ENCODE data around the gene PPM1H.

The PPM1H gene

DNA sequence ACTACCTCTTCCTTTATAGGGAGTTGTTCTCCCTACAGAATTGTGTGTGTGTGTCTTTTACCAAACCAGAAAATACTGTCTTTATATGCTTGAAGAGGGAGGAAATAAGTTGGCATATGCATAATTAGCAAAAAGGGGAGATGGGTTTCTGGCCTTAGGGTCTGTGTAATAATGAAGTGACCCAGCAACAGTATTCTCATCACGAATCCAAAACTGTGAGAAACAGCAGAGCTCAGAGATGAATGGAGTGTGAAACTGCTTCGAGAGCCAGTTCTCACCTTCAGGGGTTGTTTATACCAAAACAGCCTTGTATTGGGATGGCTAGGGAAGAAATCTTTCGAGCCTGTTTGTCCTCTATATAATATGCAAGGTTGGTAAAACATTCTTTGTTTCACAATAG lies 240.8 kb downstream of the PPM1H start:
- ChIA-PET CTCF (interaction anchor here (1.3 to 2.8 kb wide), 4 partner anchors 8 to 18 kb away, joined by 3 to 8 read pairs (median 7); no protein-coding TSS in a partner anchor), POLR2A (no interaction called here)
- TF ChIP-seq, protein P1, sequence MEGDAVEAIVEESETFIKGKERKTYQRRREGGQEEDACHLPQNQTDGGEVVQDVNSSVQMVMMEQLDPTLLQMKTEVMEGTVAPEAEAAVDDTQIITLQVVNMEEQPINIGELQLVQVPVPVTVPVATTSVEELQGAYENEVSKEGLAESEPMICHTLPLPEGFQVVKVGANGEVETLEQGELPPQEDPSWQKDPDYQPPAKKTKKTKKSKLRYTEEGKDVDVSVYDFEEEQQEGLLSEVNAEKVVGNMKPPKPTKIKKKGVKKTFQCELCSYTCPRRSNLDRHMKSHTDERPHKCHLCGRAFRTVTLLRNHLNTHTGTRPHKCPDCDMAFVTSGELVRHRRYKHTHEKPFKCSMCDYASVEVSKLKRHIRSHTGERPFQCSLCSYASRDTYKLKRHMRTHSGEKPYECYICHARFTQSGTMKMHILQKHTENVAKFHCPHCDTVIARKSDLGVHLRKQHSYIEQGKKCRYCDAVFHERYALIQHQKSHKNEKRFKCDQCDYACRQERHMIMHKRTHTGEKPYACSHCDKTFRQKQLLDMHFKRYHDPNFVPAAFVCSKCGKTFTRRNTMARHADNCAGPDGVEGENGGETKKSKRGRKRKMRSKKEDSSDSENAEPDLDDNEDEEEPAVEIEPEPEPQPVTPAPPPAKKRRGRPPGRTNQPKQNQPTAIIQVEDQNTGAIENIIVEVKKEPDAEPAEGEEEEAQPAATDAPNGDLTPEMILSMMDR (IDR thresholded peaks at IDR 0.05; ENCODE audit: control extremely low read depth, extremely low read depth, low read depth, missing control alignments) = no peak
- DNase-seq (ENCODE audit: extremely low spot score) = no peak

DNA sequence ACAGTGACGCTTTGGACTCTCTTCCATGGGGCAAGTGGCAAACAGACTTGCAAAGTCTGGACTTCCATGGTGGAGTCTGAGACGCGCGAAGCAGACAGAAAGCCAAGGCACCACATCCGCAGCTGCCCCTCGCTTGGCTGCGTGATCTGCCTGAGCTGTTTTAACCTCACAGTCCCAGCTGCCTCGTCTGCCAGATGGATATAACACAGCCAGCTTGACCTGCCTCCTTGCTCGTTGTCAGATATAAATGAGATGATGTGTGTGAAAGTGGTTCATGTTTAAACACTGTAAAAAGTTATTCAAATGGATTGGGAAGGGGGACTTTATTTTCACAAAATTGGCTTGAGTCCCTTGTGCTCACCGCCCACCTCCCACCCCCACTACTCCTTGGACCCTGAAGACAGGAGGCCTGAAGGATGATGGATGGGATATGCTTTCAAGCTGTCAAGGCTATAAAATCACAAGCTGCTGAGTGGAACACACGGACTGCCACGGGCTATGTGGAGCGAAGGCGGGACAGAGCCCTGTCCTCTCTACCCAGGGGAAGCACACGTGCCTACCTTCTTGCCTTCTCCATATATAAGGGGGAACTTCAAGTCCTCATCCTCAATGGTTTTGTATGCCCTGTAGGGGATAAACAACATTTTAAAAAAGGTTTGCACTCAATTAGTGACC lies 241.4 kb downstream of the PPM1H start:
- TF ChIP-seq, protein P1 (IDR thresholded peaks at IDR 0.05; ENCODE audit: control extremely low read depth, extremely low read depth, low read depth, missing control alignments) = no peak
- POLR2A ChIA-PET = no interaction called here
- CTCF ChIA-PET = interaction anchor here (1.1 to 2.8 kb wide), 5 partner anchors 8 to 112 kb away, joined by 3 to 8 read pairs (median 7); no protein-coding TSS in a partner anchor
- no peak for DNase-seq (ENCODE audit: extremely low spot score)

DNA sequence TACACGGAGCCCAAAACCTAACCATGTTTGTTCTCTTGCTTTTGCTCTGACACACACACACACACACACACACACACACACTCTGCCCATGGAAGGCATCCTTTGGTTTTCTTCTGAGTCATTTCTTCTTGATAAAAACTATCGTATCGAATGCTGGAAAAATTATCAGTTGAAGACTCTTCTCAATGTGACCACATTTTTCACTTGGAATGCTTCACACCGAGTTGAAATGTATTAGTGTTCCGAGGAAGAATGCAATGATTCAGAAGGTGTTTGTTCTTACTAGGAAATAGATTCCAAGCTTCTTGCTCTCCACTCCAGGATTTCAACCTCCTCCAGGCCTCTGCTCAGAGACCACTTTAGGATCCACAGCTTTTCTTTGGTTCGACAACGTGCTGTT lies 242.1 kb downstream of the PPM1H start:
- TF ChIP-seq, protein P1 (IDR thresholded peaks at IDR 0.05; ENCODE audit: control extremely low read depth, extremely low read depth, low read depth, missing control alignments) = no peak
- CTCF ChIA-PET = interaction anchor here (1.1 kb wide), 1 partner anchor 111 kb away, joined by 3 read pairs; no protein-coding TSS in a partner anchor
- POLR2A ChIA-PET = no interaction called here
- no peak for DNase-seq (ENCODE audit: extremely low spot score)

DNA sequence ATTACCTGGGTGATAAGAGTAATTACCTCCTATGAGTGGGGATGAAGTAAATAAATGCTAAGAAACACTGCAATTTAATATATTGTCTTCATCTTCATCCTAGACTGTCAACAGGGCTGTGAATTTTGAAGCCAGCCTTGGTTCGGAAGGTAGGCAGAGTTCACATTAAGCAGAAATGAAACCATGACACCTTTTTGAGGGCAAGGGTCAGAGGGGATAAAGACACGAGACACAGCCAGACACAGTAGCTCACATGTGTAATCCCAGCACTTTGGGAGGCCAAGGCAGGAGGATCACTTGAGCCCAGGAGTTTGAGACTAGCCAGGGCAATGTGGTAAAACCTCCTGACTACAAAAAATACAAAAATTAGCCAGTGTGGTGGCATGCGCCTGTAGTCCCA lies 243.6 kb downstream of the PPM1H start:
- TF ChIP-seq, protein P1 (IDR thresholded peaks at IDR 0.05; ENCODE audit: control extremely low read depth, extremely low read depth, low read depth, missing control alignments) = no peak
- CTCF ChIA-PET = interaction anchor here (1.4 to 2.0 kb wide), 2 partner anchors 10 to 17 kb away, joined by 4 to 5 read pairs; no protein-coding TSS in a partner anchor
- POLR2A ChIA-PET = no interaction called here
- DNase-seq (ENCODE audit: extremely low spot score) = no peak

DNA sequence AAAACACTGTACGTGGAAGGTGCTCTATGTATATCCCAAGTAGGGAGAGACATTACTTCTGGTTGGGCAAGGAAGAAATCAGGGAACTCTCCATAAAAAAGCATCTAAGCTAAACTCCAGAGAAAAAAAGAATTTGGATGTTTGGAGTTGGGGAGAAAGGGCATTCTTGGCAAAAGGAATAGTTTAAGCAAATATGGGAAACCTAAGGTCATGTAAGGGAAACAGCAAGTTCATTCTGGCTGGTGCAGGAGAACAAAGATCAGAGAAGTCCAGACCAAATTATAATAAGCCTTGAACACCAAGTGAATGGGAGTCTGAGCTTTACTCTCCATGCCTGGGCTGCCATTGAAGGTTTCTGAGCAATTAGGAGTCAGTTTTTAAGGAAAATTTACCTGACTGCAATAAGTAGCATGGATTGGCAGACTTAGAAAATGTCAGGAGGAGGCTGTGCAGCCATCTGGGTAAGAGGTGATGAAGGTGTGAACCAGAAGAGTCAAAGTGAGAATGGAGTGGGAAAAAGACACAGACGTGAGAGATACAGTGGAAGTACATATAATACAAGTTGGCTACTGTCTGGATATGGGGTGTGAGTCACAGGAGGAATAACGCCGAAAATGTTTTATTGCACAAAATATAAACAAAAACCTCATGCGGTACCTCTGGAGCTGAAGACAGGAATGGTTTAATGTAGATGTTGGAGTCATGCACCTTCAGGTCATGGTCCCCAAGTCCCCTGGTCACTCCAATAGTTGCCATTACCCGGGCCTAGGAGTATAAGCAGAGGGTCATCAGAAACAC lies 245.7 kb downstream of the PPM1H start:
- POLR2A ChIA-PET = no interaction called here
- no peak for DNase-seq (ENCODE audit: extremely low spot score)
- TF ChIP-seq, protein P1 (IDR thresholded peaks at IDR 0.05; ENCODE audit: control extremely low read depth, extremely low read depth, low read depth, missing control alignments) = no peak
- CTCF ChIA-PET = interaction anchor here (0.8 to 1.9 kb wide), 6 partner anchors 9 to 479 kb away, joined by 3 to 4 read pairs (median 4); no protein-coding TSS in a partner anchor

DNA sequence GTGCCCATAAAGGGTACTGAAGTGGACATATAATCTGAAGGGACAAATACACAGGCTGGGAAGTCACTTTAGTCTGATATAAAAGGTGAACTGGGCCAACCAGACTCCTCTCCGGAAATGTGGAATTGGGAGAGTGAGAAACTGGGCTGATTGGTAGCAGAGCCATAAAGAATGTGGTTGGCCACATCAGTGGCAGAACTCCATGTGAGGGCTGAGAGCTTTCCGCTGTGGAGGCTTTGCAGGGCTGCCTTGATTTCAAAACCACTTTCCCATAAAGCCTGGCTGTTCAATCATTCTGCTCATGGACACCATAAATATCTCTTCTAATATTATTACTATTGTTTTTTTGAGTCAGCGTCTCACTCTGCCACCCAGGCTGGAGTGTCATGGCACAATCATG lies 248.0 kb downstream of the PPM1H start:
- CTCF ChIA-PET = interaction anchor here (0.7 to 2.7 kb wide), 2 partner anchors 8 to 10 kb away, joined by 3 to 7 read pairs; no protein-coding TSS in a partner anchor

More for the DNA sequence above, 248.0 kb downstream of the PPM1H start:
- TF ChIP-seq, protein P1 (IDR thresholded peaks at IDR 0.05; ENCODE audit: control extremely low read depth, extremely low read depth, low read depth, missing control alignments) = no peak
- DNase-seq (ENCODE audit: extremely low spot score) = no peak
- POLR2A ChIA-PET = no interaction called here
